Trophoblast cell (in vitro differentiated cells and primary cell): Measurements from ENCODE around the gene MAP7D2.

Experiments used
- DNase-seq, 2 donors: peaks; one replicate each; pipeline ENCODE4 v3.0.0-alpha.2; 2016
- H2AFZ ChIP-seq: 2 replicates; pipeline ENCODE4 v1.6.1; 2013; ENCODE audit warnings: low read length, moderate library complexity, mild to moderate bottlenecking; ENCODE audit not compliant: insufficient read depth, poor library complexity
- H2AK5ac ChIP-seq: 2 replicates; pipeline ENCODE4 v1.6.1; 2013; ENCODE audit warnings: mild to moderate bottlenecking, low read length
- H2BK120ac ChIP-seq: 2 replicates; pipeline ENCODE4 v1.6.1; 2013; ENCODE audit warnings: low read length, mild to moderate bottlenecking, moderate library complexity; ENCODE audit not compliant: insufficient read depth, poor library complexity
- H2BK12ac ChIP-seq: 2 replicates; pipeline ENCODE4 v1.6.1; 2013; ENCODE audit warnings: mild to moderate bottlenecking, low read length, moderate library complexity
- H2BK5ac ChIP-seq: 2 replicates; pipeline ENCODE4 v1.6.1; 2013; ENCODE audit warnings: low read length, low read depth, moderate library complexity, mild to moderate bottlenecking; ENCODE audit not compliant: poor library complexity
- H3K14ac ChIP-seq: 2 replicates; pipeline ENCODE4 v1.6.1; 2013; ENCODE audit warnings: mild to moderate bottlenecking, low read length
- H3K18ac ChIP-seq: 2 replicates; pipeline ENCODE4 v1.6.1; 2013; ENCODE audit warnings: mild to moderate bottlenecking, low read length
- H3K23ac ChIP-seq: 2 replicates; pipeline ENCODE4 v1.6.1; 2013; ENCODE audit warnings: low read length
- H3K27ac ChIP-seq: 2 replicates; pipeline ENCODE4 v1.5.1; 2013; ENCODE audit warnings: low read depth, mild to moderate bottlenecking, inconsistent platforms, low read length, moderate library complexity
- H3K27me3 ChIP-seq: 2 replicates; pipeline ENCODE4 v1.6.1; 2013; ENCODE audit warnings: inconsistent platforms, mild to moderate bottlenecking, low read length, moderate library complexity; ENCODE audit not compliant: insufficient read depth
- H3K36me3 ChIP-seq, 2 experiments: 1 replicate in 1 of 2; 2 replicates in 1 of 2; pipeline ENCODE4 v1.6.1; 2013; ENCODE audit warnings: low read length in 2 of 2, mild to moderate bottlenecking in 2 of 2, moderate library complexity in 1 of 2; ENCODE audit not compliant: insufficient read depth in 2 of 2, control insufficient read depth in 1 of 2
- H3K4ac ChIP-seq: 2 replicates; pipeline ENCODE4 v1.6.1; 2013; ENCODE audit warnings: low read depth, mild to moderate bottlenecking, low read length, moderate library complexity
- H3K4me1 ChIP-seq, 2 experiments: 1 replicate in 1 of 2; 2 replicates in 1 of 2; pipeline ENCODE4 v1.6.1; 2013; ENCODE audit warnings: low read length in 2 of 2, mild to moderate bottlenecking in 2 of 2, moderate library complexity in 1 of 2; ENCODE audit not compliant: insufficient read depth in 2 of 2, control insufficient read depth in 1 of 2
- H3K4me2 ChIP-seq: 2 replicates; pipeline ENCODE4 v1.6.1; 2013; ENCODE audit warnings: inconsistent platforms, mild to moderate bottlenecking, low read length, moderate library complexity
- H3K4me3 ChIP-seq: 2 replicates; pipeline ENCODE4 v1.5.1; 2013; ENCODE audit warnings: mild to moderate bottlenecking, low read depth, low read length, inconsistent platforms
- H3K79me1 ChIP-seq: one replicate; pipeline ENCODE4 v1.6.1; 2013; ENCODE audit warnings: low read length
- H3K79me2 ChIP-seq: 2 replicates; pipeline ENCODE4 v1.6.1; 2013; ENCODE audit warnings: low read length, mild to moderate bottlenecking; ENCODE audit not compliant: control insufficient read depth, insufficient read depth, poor library complexity
- H3K9ac ChIP-seq: 2 replicates; pipeline ENCODE4 v1.6.1; 2013; ENCODE audit warnings: mild to moderate bottlenecking, low read length
- H3K9me3 ChIP-seq: 2 replicates; pipeline ENCODE4 v1.6.1; 2013; ENCODE audit warnings: low read depth, mild to moderate bottlenecking, control low read depth, inconsistent platforms, low read length; ENCODE audit not compliant: insufficient read depth
- H4K12ac ChIP-seq: 2 replicates; pipeline ENCODE4 v1.6.1; 2013; ENCODE audit warnings: low read depth, mild to moderate bottlenecking, low read length, moderate library complexity
- H4K8ac ChIP-seq: 2 replicates; pipeline ENCODE4 v1.6.1; 2013; ENCODE audit warnings: low read depth, mild to moderate bottlenecking, low read length, moderate library complexity
- H4K91ac ChIP-seq: one replicate; pipeline ENCODE4 v1.6.1; 2013; ENCODE audit warnings: low read depth, mild to moderate bottlenecking, low read length, moderate library complexity
- WGBS: extraction: QIAGEN DNeasy Blood & Tissue Kit; methylation state at CpG from one replicate; pipeline ENCODE4 v1.1.7; 2013; ENCODE audit warnings: missing lambda C conversion rate; ENCODE audit not compliant: insufficient read length, insufficient coverage; ENCODE audit errors: extremely low coverage; 5-methylcytosine and 5-hydroxymethylcytosine counted together

The MAP7D2 gene

DNA sequence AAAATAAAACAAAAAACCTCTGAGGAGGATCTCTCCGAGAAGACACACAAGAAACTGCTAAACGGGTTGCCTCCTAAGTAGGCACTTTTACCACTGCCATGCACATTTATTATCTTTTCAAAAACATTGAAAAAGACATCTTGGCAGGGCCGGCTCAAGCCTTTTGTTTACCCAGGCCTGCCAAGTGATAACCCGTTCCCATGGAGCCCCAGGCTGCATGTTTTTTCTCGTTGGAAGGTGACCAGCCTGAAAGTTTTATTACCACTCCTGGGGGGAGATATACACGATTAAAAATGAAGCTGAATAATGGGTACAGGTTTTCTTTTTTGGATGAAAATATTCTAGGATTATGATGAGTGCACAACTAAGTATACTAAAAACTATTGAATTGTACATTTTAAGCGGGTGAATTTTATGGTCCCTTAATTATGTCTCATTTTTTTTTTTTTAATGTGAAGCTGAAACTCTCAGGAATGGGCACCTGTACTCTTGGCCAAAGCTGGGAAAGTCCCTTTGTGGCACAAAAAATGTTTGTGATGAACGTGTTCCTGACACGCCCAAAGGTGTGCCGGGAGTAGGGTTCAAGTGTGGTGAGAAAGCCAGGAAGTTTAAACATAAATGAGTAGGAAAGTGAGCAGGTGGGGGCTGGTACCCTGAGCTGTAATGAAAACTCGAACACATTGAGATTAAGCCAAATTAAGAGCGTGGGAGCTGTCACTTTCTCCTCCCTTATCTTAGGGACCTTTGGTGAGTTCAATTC lies 1.5 kb upstream of the MAP7D2 start:
- no peak overlapping the region for H3K23ac ChIP-seq
- H4K91ac ChIP-seq: no peak overlapping the region
- no peaks in the 10 kb centered on the region for H3K79me2 ChIP-seq
- H3K79me1 ChIP-seq: no peaks in the 10 kb centered on the region
- H3K9me3 ChIP-seq: peaks cover 8% of the 10 kb centered on the region
- no peak overlapping the region for H3K4ac ChIP-seq
- no peak overlapping the region for H3K27ac ChIP-seq
- no peak overlapping the region for H3K14ac ChIP-seq
- peaks cover 15% of the 10 kb centered on the region for H3K27me3 ChIP-seq
- no peak overlapping the region for H2BK120ac ChIP-seq
- H2AK5ac ChIP-seq: no peak overlapping the region
- no peak overlapping the region for H3K4me3 ChIP-seq
- no peak overlapping the region for H3K9ac ChIP-seq
- H3K4me2 ChIP-seq: no peak overlapping the region
- no peak overlapping the region for H2AFZ ChIP-seq
- no peak overlapping the region for H3K18ac ChIP-seq
- WGBS: no CpG with 5 or more reads among the region's 12 CpGs
- no peak overlapping the region for H4K8ac ChIP-seq
- no peak overlapping the region for H4K12ac ChIP-seq
- H3K36me3 ChIP-seq: peaks cover 0 to 2% of the 10 kb centered on the region in 2 experiments
- no peak overlapping the region for H2BK12ac ChIP-seq
- H3K4me1 ChIP-seq: peaks cover 5 to 10% of the 10 kb centered on the region in 2 experiments
- DNase-seq: no peak
- no peak overlapping the region for H2BK5ac ChIP-seq

DNA sequence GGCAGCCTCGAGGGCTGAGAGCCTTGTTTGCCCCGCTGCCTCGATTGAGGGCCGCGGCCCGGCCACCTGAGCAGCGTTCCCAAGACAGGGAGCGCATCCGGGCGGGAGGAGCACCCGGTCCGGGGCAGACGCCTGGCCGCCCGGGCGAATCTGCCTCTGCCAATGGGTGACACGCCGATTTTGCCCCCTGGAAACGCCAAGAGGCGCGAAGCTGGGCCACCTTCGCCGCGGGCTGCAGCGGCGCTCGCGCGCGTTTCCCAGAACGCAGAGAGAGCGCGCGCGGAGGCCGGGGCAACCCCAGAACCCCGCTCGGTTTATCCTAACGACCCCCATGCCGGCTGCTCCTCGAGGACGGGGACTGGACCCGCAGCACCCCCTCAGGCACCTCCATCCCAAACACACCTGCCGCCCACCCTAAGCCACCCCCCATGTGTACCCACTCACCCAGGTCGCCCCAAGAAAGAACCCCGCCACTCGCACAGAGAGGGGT lies 575 bp downstream of the MAP7D2 start:
- H3K9me3 ChIP-seq: peaks cover 8% of the 10 kb centered on the region
- H3K27ac ChIP-seq: no peak overlapping the region
- no peak overlapping the region for H2BK12ac ChIP-seq
- H3K18ac ChIP-seq: peak overlapping the region; percentile 53
- H3K4me1 ChIP-seq: peaks cover 10 to 11% of the 10 kb centered on the region in 2 experiments
- H4K8ac ChIP-seq: no peak overlapping the region
- peaks cover 0 to 2% of the 10 kb centered on the region in 2 experiments for H3K36me3 ChIP-seq
- H3K27me3 ChIP-seq: peaks cover 15% of the 10 kb centered on the region
- H3K79me1 ChIP-seq: no peaks in the 10 kb centered on the region
- no peak overlapping the region for H2BK120ac ChIP-seq
- no peak overlapping the region for H3K14ac ChIP-seq
- H3K4me3 ChIP-seq: peak overlapping the region; percentile 48
- no peak overlapping the region for H3K23ac ChIP-seq
- H3K79me2 ChIP-seq: no peaks in the 10 kb centered on the region
- no peak for DNase-seq
- no peak overlapping the region for H3K4ac ChIP-seq
- H2BK5ac ChIP-seq: no peak overlapping the region
- no peak overlapping the region for H4K12ac ChIP-seq
- no peak overlapping the region for H2AK5ac ChIP-seq
- peak overlapping the region; percentile 78 for H3K4me2 ChIP-seq
- H3K9ac ChIP-seq: no peak overlapping the region
- H4K91ac ChIP-seq: no peak overlapping the region
- WGBS: no CpG with 5 or more reads among the region's 47 CpGs
- H2AFZ ChIP-seq: peak overlapping the region; percentile 63

DNA sequence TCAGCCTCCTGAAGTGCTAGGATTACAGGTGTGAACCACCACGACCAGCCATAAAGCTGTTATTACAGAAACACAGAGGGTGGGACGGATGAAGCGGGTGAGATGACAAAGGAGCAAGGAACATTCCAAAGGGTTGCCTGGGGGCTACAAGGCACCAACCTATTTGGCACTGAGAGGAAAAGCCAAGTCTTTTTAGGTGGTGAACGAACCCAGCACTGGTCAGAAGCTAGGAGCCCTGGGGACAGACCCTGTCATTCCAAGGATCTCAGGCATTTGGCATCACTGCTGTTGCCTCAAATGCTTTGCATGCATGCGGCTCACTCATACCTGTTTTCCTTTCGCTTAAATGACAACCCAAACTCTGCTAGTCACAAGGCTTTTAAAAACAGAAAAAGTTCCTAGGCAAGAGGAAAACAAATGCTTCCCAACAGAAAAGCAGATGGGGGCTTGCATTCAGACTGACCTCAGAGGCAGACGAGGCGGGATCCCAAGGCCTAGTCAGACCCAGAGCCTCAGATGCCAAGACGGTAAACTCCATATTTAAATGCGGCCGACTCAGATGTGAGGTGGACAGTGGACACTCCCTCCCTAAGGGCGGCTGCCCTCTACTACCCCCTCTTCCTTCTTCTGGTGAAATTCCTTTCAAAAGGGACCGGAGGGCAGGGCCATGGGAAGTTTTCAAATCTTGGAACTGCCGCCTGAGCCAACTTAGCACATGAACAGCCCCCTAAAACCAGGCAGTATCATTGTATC lies 4.5 kb downstream of the MAP7D2 start:
- no peak overlapping the region for H3K4ac ChIP-seq
- no peak overlapping the region for H2BK5ac ChIP-seq
- DNase-seq: peak; percentile 83 to 84
- H2AFZ ChIP-seq: no peak overlapping the region
- H3K4me1 ChIP-seq: peaks cover 10 to 11% of the 10 kb centered on the region in 2 experiments
- H3K9me3 ChIP-seq: peaks cover 5% of the 10 kb centered on the region
- no peaks in the 10 kb centered on the region for H3K79me1 ChIP-seq
- no peaks in the 10 kb centered on the region for H3K79me2 ChIP-seq
- H2BK12ac ChIP-seq: no peak overlapping the region
- no peak overlapping the region for H2BK120ac ChIP-seq
- no peak overlapping the region for H4K8ac ChIP-seq
- no peak overlapping the region for H3K18ac ChIP-seq
- H3K23ac ChIP-seq: no peak overlapping the region
- no peak overlapping the region for H3K14ac ChIP-seq
- peaks cover 15% of the 10 kb centered on the region for H3K27me3 ChIP-seq
- peaks cover 0 to under 1% of the 10 kb centered on the region in 2 experiments for H3K36me3 ChIP-seq
- H3K4me3 ChIP-seq: no peak overlapping the region
- no peak overlapping the region for H3K9ac ChIP-seq
- no peak overlapping the region for H4K91ac ChIP-seq
- WGBS: no CpG with 5 or more reads among the region's 14 CpGs
- H3K27ac ChIP-seq: no peak overlapping the region
- H3K4me2 ChIP-seq: no peak overlapping the region
- no peak overlapping the region for H4K12ac ChIP-seq
- H2AK5ac ChIP-seq: no peak overlapping the region

DNA sequence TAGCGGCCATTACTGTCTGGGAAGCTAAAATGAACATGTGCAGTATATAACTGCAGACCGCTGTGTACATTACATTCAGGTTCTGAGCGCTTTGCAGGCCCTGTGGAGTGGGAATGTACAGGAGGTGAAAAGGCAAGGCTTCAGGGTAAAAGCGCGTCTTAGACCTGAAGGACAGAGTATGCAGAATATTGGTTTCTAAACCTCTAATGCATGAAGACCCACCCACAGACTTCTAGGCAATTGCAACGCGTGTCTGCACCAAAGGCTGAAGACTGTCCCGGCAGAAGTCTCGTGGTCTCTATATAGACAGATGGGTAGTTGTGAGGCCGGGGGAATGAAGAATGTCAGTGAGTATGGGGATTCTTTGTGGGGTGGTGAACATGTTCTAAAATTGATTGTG lies 5.4 kb downstream of the MAP7D2 start:
- no peak overlapping the region for H3K23ac ChIP-seq
- no peak overlapping the region for H3K9ac ChIP-seq
- no peak for DNase-seq
- no peaks in the 10 kb centered on the region for H3K36me3 ChIP-seq
- H3K4me1 ChIP-seq: peaks cover 5 to 7% of the 10 kb centered on the region in 2 experiments
- H3K27ac ChIP-seq: no peak overlapping the region
- no peaks in the 10 kb centered on the region for H3K79me1 ChIP-seq
- H3K4ac ChIP-seq: no peak overlapping the region
- no peaks in the 10 kb centered on the region for H3K9me3 ChIP-seq
- no peak overlapping the region for H3K18ac ChIP-seq
- no peak overlapping the region for H3K14ac ChIP-seq
- H2BK120ac ChIP-seq: no peak overlapping the region
- no peak overlapping the region for H4K12ac ChIP-seq
- H3K4me2 ChIP-seq: no peak overlapping the region
- WGBS: no CpG with 5 or more reads among the region's 10 CpGs
- H2BK5ac ChIP-seq: no peak overlapping the region
- peaks cover 6% of the 10 kb centered on the region for H3K27me3 ChIP-seq
- no peak overlapping the region for H3K4me3 ChIP-seq
- no peak overlapping the region for H4K8ac ChIP-seq
- H2AK5ac ChIP-seq: no peak overlapping the region
- no peak overlapping the region for H2AFZ ChIP-seq
- H2BK12ac ChIP-seq: no peak overlapping the region
- no peaks in the 10 kb centered on the region for H3K79me2 ChIP-seq
- no peak overlapping the region for H4K91ac ChIP-seq
